HepG2 (cell line): Measurements from ENCODE around the gene DFFA. TPM values are rescaled to one million over a fixed set of nuclear protein-coding genes. Genes with fewer than 3 reads are reported as not detected.

Source experiments
- CBFB ChIP-seq: sonication (generic); formaldehyde crosslinking; IDR thresholded peaks from 2 replicates; pipeline ENCODE4 v1.4.0; 2020; ENCODE audit warnings: missing genetic modification reagents
- CCDC6 ChIP-seq: sonication (generic); formaldehyde crosslinking; IDR thresholded peaks from 2 replicates; pipeline ENCODE4 v1.8.1; 2022; ENCODE audit warnings: mild to moderate bottlenecking, missing genetic modification reagents, moderate library complexity
- CHD2 ChIP-seq: IDR thresholded peaks from 2 replicates; pipeline ENCODE4 v1.6.1; 2011; ENCODE audit warnings: low read depth, low read length, improper control_type of control experiment
- HMG20B ChIP-seq: conservative IDR thresholded peaks from 2 replicates; pipeline ENCODE4 v1.6.1; 2016; ENCODE audit warnings: missing genetic modification reagents, missing compliant biosample characterization
- HOXD1 ChIP-seq: sonication (generic); formaldehyde crosslinking; IDR thresholded peaks from 2 replicates; pipeline ENCODE4 v1.5.0; 2020; ENCODE audit warnings: missing genetic modification reagents
- MTA3 ChIP-seq: sonication (generic); formaldehyde crosslinking; IDR thresholded peaks from 2 replicates; pipeline ENCODE4 v1.4.0; 2020; ENCODE audit warnings: missing genetic modification reagents
- MYC ChIP-seq: sonication (generic); formaldehyde crosslinking; IDR thresholded peaks from 2 replicates; pipeline ENCODE4 v1.9.0; 2021; ENCODE audit warnings: missing genetic modification reagents, borderline replicate concordance
- NAIF1 ChIP-seq: sonication (generic); formaldehyde crosslinking; IDR thresholded peaks from 2 replicates; pipeline ENCODE4 v1.5.0; 2020; ENCODE audit warnings: mild to moderate bottlenecking, missing genetic modification reagents, borderline replicate concordance
- PITX1 ChIP-seq: sonication (generic); formaldehyde crosslinking; IDR thresholded peaks from 2 replicates; pipeline ENCODE4 v1.5.1; 2020; ENCODE audit warnings: mild to moderate bottlenecking, missing genetic modification reagents
- RARG ChIP-seq: sonication (generic); formaldehyde crosslinking; IDR thresholded peaks from 2 replicates; pipeline ENCODE4 v1.4.0; 2020; ENCODE audit warnings: low read depth, mild to moderate bottlenecking, missing genetic modification reagents
- RELA ChIP-seq: sonication (generic); formaldehyde crosslinking; IDR thresholded peaks from 2 replicates; pipeline ENCODE4 v1.4.0; 2020; ENCODE audit warnings: missing genetic modification reagents
- SALL1 ChIP-seq: sonication (generic); formaldehyde crosslinking; IDR thresholded peaks from 2 replicates; pipeline ENCODE4 v1.8.0; 2022; ENCODE audit warnings: mild to moderate bottlenecking, missing genetic modification reagents
- SAP130 ChIP-seq: IDR thresholded peaks from 2 replicates; pipeline ENCODE4 v1.6.1; 2016; ENCODE audit warnings: low read depth
- SMC3 ChIP-seq: IDR thresholded peaks from 2 replicates; pipeline ENCODE4 v1.6.1; 2011; ENCODE audit warnings: low read length, improper control_type of control experiment
- SOX6 ChIP-seq, 2 experiments: fragments of 450-650 bp in 1 of 2; sonication (generic) in 1 of 2; formaldehyde crosslinking in 1 of 2; IDR thresholded peaks; 2 replicates each; pipeline versions ENCODE4 v1.4.0 to v1.6.1; 2017 to 2020; ENCODE audit warnings: antibody characterized with exemption in 1 of 2, mild to moderate bottlenecking in 1 of 2, missing genetic modification reagents in 1 of 2
- ZMYM3 ChIP-seq: sonication (generic); formaldehyde crosslinking; IDR thresholded peaks from 2 replicates; pipeline ENCODE4 v1.5.1; 2020; ENCODE audit warnings: mild to moderate bottlenecking, missing genetic modification reagents
- ZNF12 ChIP-seq: sonication (generic); formaldehyde crosslinking; IDR thresholded peaks from 2 replicates; pipeline ENCODE4 v1.5.0; 2020; ENCODE audit warnings: missing genetic modification reagents
- ZNF225 ChIP-seq: sonication (generic); formaldehyde crosslinking; IDR thresholded peaks from 2 replicates; pipeline ENCODE4 v1.4.0; 2020; ENCODE audit warnings: mild to moderate bottlenecking, missing genetic modification reagents
- ZNF367 ChIP-seq: sonication (generic); formaldehyde crosslinking; IDR thresholded peaks from 2 replicates; pipeline ENCODE4 v1.4.0; 2020; ENCODE audit warnings: missing genetic modification reagents, borderline replicate concordance
- ZNF660 ChIP-seq: sonication (generic); formaldehyde crosslinking; IDR thresholded peaks from 2 replicates; pipeline ENCODE4 v1.5.1; 2020; ENCODE audit warnings: mild to moderate bottlenecking, low read depth, missing genetic modification reagents, borderline replicate concordance
- ZNF841 ChIP-seq: sonication (generic); formaldehyde crosslinking; IDR thresholded peaks from 2 replicates; pipeline ENCODE4 v1.8.1; 2023; ENCODE audit warnings: missing genetic modification reagents, borderline replicate concordance
- ZSCAN12 ChIP-seq: sonication (generic); formaldehyde crosslinking; IDR thresholded peaks from 2 replicates; pipeline ENCODE4 v1.9.0; 2021; ENCODE audit warnings: mild to moderate bottlenecking, missing genetic modification reagents
- polyA plus RNA-seq, 8 experiments: library from polyadenylated mRNA; depleted of rRNA in 3 of 8; stranded (reverse) in 7 of 8; unstranded in 1 of 8; fragments of >200 nt; fragmentation: Illumina TruSeq in 4 of 8; extraction: Trizol in 4 of 8; gene quantifications; 2 replicates each; pipeline versions ENCODE4 v1.2.1 to v1.2.3, GENCODE V29; 2011 to 2016; ENCODE audit warnings: low read depth in 4 of 8, missing spikeins in 1 of 8, mixed read lengths in 1 of 8; ENCODE audit not compliant: insufficient read depth in 1 of 8
- total RNA-seq, 5 experiments: library from RNA; depleted of rRNA; stranded (reverse); fragments of >200 nt; fragmentation: Illumina TruSeq; extraction: Trizol; gene quantifications; 2 replicates each; pipeline ENCODE4 v1.2.3, GENCODE V29; 2016; ENCODE audit warnings: low read depth in 1 of 5
- TF ChIP-seq, protein P1 (sequence below): sonication (generic); formaldehyde crosslinking; IDR thresholded peaks from 2 replicates; pipeline ENCODE4 v1.8.1; 2022; ENCODE audit warnings: low read depth, mild to moderate bottlenecking, missing genetic modification reagents
- TF ChIP-seq, protein P2 (sequence below): IDR thresholded peaks from 2 replicates; pipeline ENCODE4 v1.6.1; 2018; ENCODE audit warnings: missing genetic modification reagents
- TF ChIP-seq, protein P3 (sequence below): sonication (generic); formaldehyde crosslinking; IDR thresholded peaks from 2 replicates; pipeline ENCODE4 v1.5.0; 2020; ENCODE audit warnings: mild to moderate bottlenecking, missing genetic modification reagents, moderate library complexity
- TF ChIP-seq, protein P4 (sequence below): IDR thresholded peaks from 2 replicates; pipeline ENCODE4 v1.6.1; 2016; ENCODE audit warnings: control low read depth

DFFA gene
- total and polyA plus RNA-seq, 2 of the 13 experiments (the other 11 are each of a cell fraction or from before 2014, with no cell fraction given): 16.5 to 33.9 TPM

DNA sequence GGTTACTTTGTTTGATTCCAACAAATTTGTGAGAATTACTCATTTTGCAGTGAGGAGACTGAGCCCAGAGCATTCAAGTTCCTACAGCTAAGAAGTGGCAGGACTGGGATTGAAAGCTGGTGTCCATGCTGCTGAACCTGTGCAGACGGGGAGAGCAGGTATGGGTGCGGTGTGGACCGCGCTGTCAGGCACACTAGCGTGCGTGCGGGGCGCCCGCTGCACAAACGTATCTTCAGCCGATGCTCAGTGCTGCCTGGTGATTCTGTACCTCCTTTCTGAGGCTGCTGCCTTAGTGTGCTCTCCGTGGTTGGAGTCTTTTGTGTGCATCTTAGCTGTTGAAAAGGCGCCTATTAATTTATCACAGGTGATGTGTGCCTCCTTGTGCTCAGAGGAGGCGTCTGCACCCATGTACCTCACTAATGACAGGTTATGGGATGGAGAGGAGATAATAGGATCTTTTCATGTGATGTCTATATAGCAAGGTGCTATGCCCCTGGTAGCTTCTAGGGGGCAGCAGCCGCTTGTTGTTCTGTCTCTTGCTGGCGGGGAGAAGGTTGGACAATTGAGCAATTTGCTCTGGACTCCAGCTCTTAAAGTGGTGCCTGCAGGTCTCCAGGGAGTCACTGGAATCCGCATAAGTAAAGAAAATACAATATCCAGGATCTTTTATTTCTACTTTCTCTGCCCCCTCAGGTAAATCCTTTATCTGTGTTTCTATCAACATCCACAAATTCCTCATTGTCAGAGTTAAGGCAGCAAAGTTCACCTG is 35.0 kb upstream of the DFFA start (continued):
- TF ChIP-seq ZNF225: no peak
- TF ChIP-seq, protein P1, sequence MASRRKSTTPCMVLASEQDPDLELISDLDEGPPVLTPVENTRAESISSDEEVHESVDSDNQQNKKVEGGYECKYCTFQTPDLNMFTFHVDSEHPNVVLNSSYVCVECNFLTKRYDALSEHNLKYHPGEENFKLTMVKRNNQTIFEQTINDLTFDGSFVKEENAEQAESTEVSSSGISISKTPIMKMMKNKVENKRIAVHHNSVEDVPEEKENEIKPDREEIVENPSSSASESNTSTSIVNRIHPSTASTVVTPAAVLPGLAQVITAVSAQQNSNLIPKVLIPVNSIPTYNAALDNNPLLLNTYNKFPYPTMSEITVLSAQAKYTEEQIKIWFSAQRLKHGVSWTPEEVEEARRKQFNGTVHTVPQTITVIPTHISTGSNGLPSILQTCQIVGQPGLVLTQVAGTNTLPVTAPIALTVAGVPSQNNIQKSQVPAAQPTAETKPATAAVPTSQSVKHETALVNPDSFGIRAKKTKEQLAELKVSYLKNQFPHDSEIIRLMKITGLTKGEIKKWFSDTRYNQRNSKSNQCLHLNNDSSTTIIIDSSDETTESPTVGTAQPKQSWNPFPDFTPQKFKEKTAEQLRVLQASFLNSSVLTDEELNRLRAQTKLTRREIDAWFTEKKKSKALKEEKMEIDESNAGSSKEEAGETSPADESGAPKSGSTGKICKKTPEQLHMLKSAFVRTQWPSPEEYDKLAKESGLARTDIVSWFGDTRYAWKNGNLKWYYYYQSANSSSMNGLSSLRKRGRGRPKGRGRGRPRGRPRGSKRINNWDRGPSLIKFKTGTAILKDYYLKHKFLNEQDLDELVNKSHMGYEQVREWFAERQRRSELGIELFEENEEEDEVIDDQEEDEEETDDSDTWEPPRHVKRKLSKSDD (CRISPR knock-in tag): no peak
- TF ChIP-seq ZNF660 (CRISPR knock-in tag): no peak
- TF ChIP-seq SOX6 (IDR thresholded peaks at IDR 0.05): no peak
- TF ChIP-seq SOX6 (CRISPR knock-in tag; IDR thresholded peaks at IDR 0.05): no peak
- TF ChIP-seq CHD2: no peak
- no peak for TF ChIP-seq CCDC6 (CRISPR knock-in tag)
- no peak for TF ChIP-seq HOXD1 (CRISPR knock-in tag)
- TF ChIP-seq MTA3: no peak
- TF ChIP-seq, protein P2, sequence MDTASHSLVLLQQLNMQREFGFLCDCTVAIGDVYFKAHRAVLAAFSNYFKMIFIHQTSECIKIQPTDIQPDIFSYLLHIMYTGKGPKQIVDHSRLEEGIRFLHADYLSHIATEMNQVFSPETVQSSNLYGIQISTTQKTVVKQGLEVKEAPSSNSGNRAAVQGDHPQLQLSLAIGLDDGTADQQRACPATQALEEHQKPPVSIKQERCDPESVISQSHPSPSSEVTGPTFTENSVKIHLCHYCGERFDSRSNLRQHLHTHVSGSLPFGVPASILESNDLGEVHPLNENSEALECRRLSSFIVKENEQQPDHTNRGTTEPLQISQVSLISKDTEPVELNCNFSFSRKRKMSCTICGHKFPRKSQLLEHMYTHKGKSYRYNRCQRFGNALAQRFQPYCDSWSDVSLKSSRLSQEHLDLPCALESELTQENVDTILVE (CRISPR knock-in tag): no peak
- no peak for TF ChIP-seq RARG (CRISPR knock-in tag)
- TF ChIP-seq NAIF1 (CRISPR knock-in tag): no peak
- no peak for TF ChIP-seq HMG20B (CRISPR knock-in tag)
- TF ChIP-seq, protein P3, sequence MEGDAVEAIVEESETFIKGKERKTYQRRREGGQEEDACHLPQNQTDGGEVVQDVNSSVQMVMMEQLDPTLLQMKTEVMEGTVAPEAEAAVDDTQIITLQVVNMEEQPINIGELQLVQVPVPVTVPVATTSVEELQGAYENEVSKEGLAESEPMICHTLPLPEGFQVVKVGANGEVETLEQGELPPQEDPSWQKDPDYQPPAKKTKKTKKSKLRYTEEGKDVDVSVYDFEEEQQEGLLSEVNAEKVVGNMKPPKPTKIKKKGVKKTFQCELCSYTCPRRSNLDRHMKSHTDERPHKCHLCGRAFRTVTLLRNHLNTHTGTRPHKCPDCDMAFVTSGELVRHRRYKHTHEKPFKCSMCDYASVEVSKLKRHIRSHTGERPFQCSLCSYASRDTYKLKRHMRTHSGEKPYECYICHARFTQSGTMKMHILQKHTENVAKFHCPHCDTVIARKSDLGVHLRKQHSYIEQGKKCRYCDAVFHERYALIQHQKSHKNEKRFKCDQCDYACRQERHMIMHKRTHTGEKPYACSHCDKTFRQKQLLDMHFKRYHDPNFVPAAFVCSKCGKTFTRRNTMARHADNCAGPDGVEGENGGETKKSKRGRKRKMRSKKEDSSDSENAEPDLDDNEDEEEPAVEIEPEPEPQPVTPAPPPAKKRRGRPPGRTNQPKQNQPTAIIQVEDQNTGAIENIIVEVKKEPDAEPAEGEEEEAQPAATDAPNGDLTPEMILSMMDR: peak; percentile 88
- no peak for TF ChIP-seq ZNF367 (CRISPR knock-in tag)
- TF ChIP-seq RELA (CRISPR knock-in tag): no peak
- TF ChIP-seq MYC (CRISPR knock-in tag): no peak
- TF ChIP-seq, protein P4, sequence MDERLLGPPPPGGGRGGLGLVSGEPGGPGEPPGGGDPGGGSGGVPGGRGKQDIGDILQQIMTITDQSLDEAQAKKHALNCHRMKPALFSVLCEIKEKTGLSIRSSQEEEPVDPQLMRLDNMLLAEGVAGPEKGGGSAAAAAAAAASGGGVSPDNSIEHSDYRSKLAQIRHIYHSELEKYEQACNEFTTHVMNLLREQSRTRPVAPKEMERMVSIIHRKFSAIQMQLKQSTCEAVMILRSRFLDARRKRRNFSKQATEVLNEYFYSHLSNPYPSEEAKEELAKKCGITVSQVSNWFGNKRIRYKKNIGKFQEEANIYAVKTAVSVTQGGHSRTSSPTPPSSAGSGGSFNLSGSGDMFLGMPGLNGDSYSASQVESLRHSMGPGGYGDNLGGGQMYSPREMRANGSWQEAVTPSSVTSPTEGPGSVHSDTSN (CRISPR knock-in tag): no peak
- TF ChIP-seq SAP130 (CRISPR knock-in tag): no peak
- TF ChIP-seq PITX1: no peak
- TF ChIP-seq ZNF12 (CRISPR knock-in tag): no peak
- no peak for TF ChIP-seq ZMYM3
- TF ChIP-seq SALL1 (CRISPR knock-in tag): 0 out of 2 replicates have a peak, but pooled peaks have one; percentile 18
- no peak for TF ChIP-seq CBFB (CRISPR knock-in tag)
- TF ChIP-seq ZNF841 (CRISPR knock-in tag): no peak
- no peak for TF ChIP-seq ZSCAN12 (CRISPR knock-in tag)
- TF ChIP-seq SMC3: peak; percentile 87
